ENCODE measurements around the gene CST6. TPM values are rescaled to one million over a fixed set of nuclear protein-coding genes. Genes with fewer than 3 reads are reported as not detected.

Gene CST6
- total RNA-seq, 1 donor from 2014 or later: not detected

Other genes with a start within 250 kb of the CST6 start
- 13.4 TPM for gene AP5B1, start 231.0 kb upstream of the CST6 start, total RNA-seq
- 0.23 TPM for gene OVOL1, start 224.9 kb upstream of the CST6 start, total RNA-seq
- gene SNX32, start 178.0 kb upstream of the CST6 start, total RNA-seq: not detected
- 240 TPM for gene CFL1, start 153.8 kb upstream of the CST6 start, total RNA-seq
- gene MUS81, start 151.6 kb upstream of the CST6 start, total RNA-seq: 14.3 TPM
- gene EFEMP2, start 139.2 kb upstream of the CST6 start, total RNA-seq: 6.0 TPM
- 0.63 TPM for gene CTSW, start 132.2 kb upstream of the CST6 start, total RNA-seq
- 20.3 TPM for gene FIBP, start 123.5 kb upstream of the CST6 start, total RNA-seq
- gene CCDC85B, start 121.3 kb upstream of the CST6 start, total RNA-seq: 7.9 TPM
- gene FOSL1, start 111.6 kb upstream of the CST6 start, total RNA-seq: 0.53 TPM
- gene C11orf68, start 92.9 kb upstream of the CST6 start, total RNA-seq: 13.6 TPM
- gene DRAP1, start 92.6 kb upstream of the CST6 start, total RNA-seq: 31.0 TPM
- gene TSGA10IP, start 66.5 kb upstream of the CST6 start, total RNA-seq: not detected
- 14.6 TPM for gene SART1, start 50.3 kb upstream of the CST6 start, total RNA-seq
- gene EIF1AD, start 9.9 kb upstream of the CST6 start, total RNA-seq: 12.7 TPM
- 67.3 TPM for gene BANF1, start 9.5 kb upstream of the CST6 start, total RNA-seq
- gene CATSPER1, start 14.5 kb downstream of the CST6 start, total RNA-seq: not detected
- gene GAL3ST3, start 37.2 kb downstream of the CST6 start, total RNA-seq: not detected
- 79.6 TPM for gene SF3B2, start 40.4 kb downstream of the CST6 start, total RNA-seq
- 5.8 TPM for gene PACS1, start 58.3 kb downstream of the CST6 start, total RNA-seq
- 5.6 TPM for gene KLC2, start 245.7 kb downstream of the CST6 start, total RNA-seq